Airway epithelial cell (primary cell): ENCODE measurements around the gene MS4A12. TPM values are rescaled to one million over a fixed set of nuclear protein-coding genes. Genes with fewer than 3 reads are reported as not detected.

ENCODE experiments used
- total RNA-seq: library from RNA; depleted of rRNA; stranded (reverse); fragments of >200 nt; gene quantifications from 2 replicates; pipeline ENCODE4 v1.2.3, GENCODE V29; 2015

The MS4A12 gene
- total RNA-seq: not detected in 2 replicates

GRCh38 chr11:60492488-60493009, at the start of gene MS4A12:
Gene MS4A12 (plus strand): TSS chr11:60492778. CDS start chr11:60497319, 4,541 bp downstream.

DNA sequence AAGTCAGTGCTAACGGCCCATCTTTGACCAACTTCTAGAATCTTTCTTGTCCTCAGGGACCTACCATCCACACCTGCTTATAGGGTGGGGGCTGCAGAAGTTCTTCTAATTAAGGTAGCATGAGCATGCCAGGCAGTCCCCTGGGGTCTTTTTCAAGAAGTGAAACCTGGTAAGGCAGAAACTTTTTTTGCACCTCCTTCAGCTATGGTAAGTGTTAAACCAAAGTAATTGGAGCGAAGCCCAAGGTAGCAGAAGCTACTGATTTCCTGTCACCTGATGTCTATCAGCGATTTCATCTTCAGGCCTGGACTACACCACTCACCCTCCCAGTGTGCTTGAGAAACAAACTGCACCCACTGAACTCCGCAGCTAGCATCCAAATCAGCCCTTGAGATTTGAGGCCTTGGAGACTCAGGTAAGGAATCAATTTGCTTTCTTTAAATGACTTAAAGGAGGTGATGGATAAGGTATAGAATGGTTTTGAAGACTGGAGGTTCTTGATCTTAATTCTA, 37.0 kb upstream of the MS4A12 start, which contains the start of gene MS4A1:
Gene MS4A1 (plus strand): TSS at position 317 of the 512 bp plus-strand sequence. CDS start 6,528 bp downstream, outside the sequence.

GRCh38 chr11:60515144-60515855, 22.7 kb downstream of the MS4A12 start, which contains the start of gene MS4A13:
Gene MS4A13 (plus strand): TSS chr11:60515392. CDS start chr11:60518084, 2,692 bp downstream.

Other genes with a start within 250 kb of the MS4A12 start
- not detected in 2 replicates for gene MS4A4E, start 249.6 kb upstream of the MS4A12 start, total RNA-seq
- gene MS4A4A, start 212.1 kb upstream of the MS4A12 start, total RNA-seq: not detected in 2 replicates
- not detected in 2 replicates for gene MS4A6E, start 165.5 kb upstream of the MS4A12 start, total RNA-seq
- gene MS4A7, start 114.2 kb upstream of the MS4A12 start, total RNA-seq: not detected in 2 replicates
- gene MS4A14, start 96.3 kb upstream of the MS4A12 start, total RNA-seq: not detected in 2 replicates
- not detected in 2 replicates for gene MS4A5, start 63.2 kb upstream of the MS4A12 start, total RNA-seq
- not detected in 2 replicates for gene MS4A1, start 36.9 kb upstream of the MS4A12 start, total RNA-seq
- not detected in 2 replicates for gene MS4A13, start 22.6 kb downstream of the MS4A12 start, total RNA-seq
- not detected in 2 replicates for gene MS4A8, start 206.8 kb downstream of the MS4A12 start, total RNA-seq
- not detected in 2 replicates for gene MS4A18, start 231.9 kb downstream of the MS4A12 start, total RNA-seq